H9 (cell line): ENCODE data around the gene MTLN. TPM values are rescaled to one million over a fixed set of nuclear protein-coding genes. Genes with fewer than 3 reads are reported as not detected.

Source experiments
- DNase-seq: peaks from one replicate; pipeline ENCODE4 v3.0.0-alpha.2; 2017
- H2AFZ ChIP-seq: one replicate; pipeline ENCODE4 v1.6.1; 2013; ENCODE audit warnings: mild to moderate bottlenecking, low read length, control low read depth, moderate library complexity
- H2AK5ac ChIP-seq: 2 replicates; pipeline ENCODE4 v1.6.1; 2013; ENCODE audit warnings: low read length, control low read depth, mixed read lengths; ENCODE audit not compliant: insufficient read length
- H2BK120ac ChIP-seq: one replicate; pipeline ENCODE4 v1.6.1; 2013; ENCODE audit warnings: low read depth, mild to moderate bottlenecking, low read length, control low read depth, inconsistent platforms; ENCODE audit not compliant: poor library complexity, severe bottlenecking
- H2BK12ac ChIP-seq: 2 replicates; pipeline ENCODE4 v1.6.1; 2013; ENCODE audit warnings: low read length, control low read depth, mixed read lengths, low read depth; ENCODE audit not compliant: insufficient read length
- H2BK15ac ChIP-seq: 2 replicates; pipeline ENCODE4 v1.6.1; 2013; ENCODE audit warnings: low read depth, low read length, control low read depth
- H2BK20ac ChIP-seq: one replicate; pipeline ENCODE4 v1.6.1; 2013; ENCODE audit warnings: low read depth, mild to moderate bottlenecking, low read length, control low read depth, inconsistent platforms; ENCODE audit not compliant: poor library complexity, severe bottlenecking
- H2BK5ac ChIP-seq: 2 replicates; pipeline ENCODE4 v1.6.1; 2013; ENCODE audit warnings: low read length, control low read depth, mixed read lengths; ENCODE audit not compliant: insufficient read length
- H3K14ac ChIP-seq: 2 replicates; pipeline ENCODE4 v1.6.1; 2013; ENCODE audit warnings: low read length, control low read depth; ENCODE audit not compliant: insufficient read depth
- H3K18ac ChIP-seq: 2 replicates; pipeline ENCODE4 v1.6.1; 2013; ENCODE audit warnings: low read depth, mild to moderate bottlenecking, mixed read lengths, low read length, control low read depth; ENCODE audit not compliant: insufficient read length
- H3K23ac ChIP-seq: 2 replicates; pipeline ENCODE4 v1.6.1; 2013; ENCODE audit warnings: low read length, control low read depth, mixed read lengths, low read depth; ENCODE audit not compliant: insufficient read length
- H3K23me2 ChIP-seq: 2 replicates; pipeline ENCODE4 v1.6.1; 2013; ENCODE audit warnings: low read depth, mild to moderate bottlenecking, mixed read lengths, low read length, control low read depth; ENCODE audit not compliant: insufficient read length, poor library complexity, severe bottlenecking
- H3K27ac ChIP-seq: 2 replicates; pipeline ENCODE4 v1.5.1; 2013; ENCODE audit warnings: low read length, control low read depth, mixed read lengths, low read depth; ENCODE audit not compliant: insufficient read length
- H3K27me3 ChIP-seq: 2 replicates; pipeline ENCODE4 v1.6.1; 2013; ENCODE audit warnings: low read length, control low read depth, inconsistent platforms; ENCODE audit not compliant: insufficient read depth
- H3K4ac ChIP-seq: 2 replicates; pipeline ENCODE4 v1.6.1; 2013; ENCODE audit warnings: low read depth, mild to moderate bottlenecking, control low read depth, inconsistent platforms, low read length, moderate library complexity
- H3K4me1 ChIP-seq: 2 replicates; pipeline ENCODE4 v1.6.1; 2013; ENCODE audit warnings: low read length, control low read depth, inconsistent platforms; ENCODE audit not compliant: insufficient read depth
- H3K4me2 ChIP-seq: 2 replicates; pipeline ENCODE4 v1.6.1; 2013; ENCODE audit warnings: low read length, control low read depth, mixed read lengths; ENCODE audit not compliant: insufficient read length, insufficient read depth
- H3K56ac ChIP-seq: 2 replicates; pipeline ENCODE4 v1.6.1; 2013; ENCODE audit warnings: low read depth, mild to moderate bottlenecking, mixed read lengths, low read length, control low read depth; ENCODE audit not compliant: insufficient read length
- H3K79me1 ChIP-seq: 2 replicates; pipeline ENCODE4 v1.6.1; 2013; ENCODE audit warnings: low read depth, mild to moderate bottlenecking, moderate library complexity, low read length, control low read depth, inconsistent platforms; ENCODE audit not compliant: insufficient read depth, poor library complexity, severe bottlenecking
- H3K79me2 ChIP-seq: 2 replicates; pipeline ENCODE4 v1.6.1; 2013; ENCODE audit warnings: low read length, control low read depth, inconsistent platforms; ENCODE audit not compliant: insufficient read depth
- H3K9ac ChIP-seq: 2 replicates; pipeline ENCODE4 v1.6.1; 2013; ENCODE audit warnings: low read length, control low read depth, mixed read lengths; ENCODE audit not compliant: insufficient read length; ENCODE audit errors: extremely low read depth
- H3K9me3 ChIP-seq: one replicate; pipeline ENCODE4 v1.6.1; 2013; ENCODE audit warnings: low read depth, low read length, inconsistent platforms; ENCODE audit not compliant: control insufficient read depth
- H3T11ph ChIP-seq: one replicate; pipeline ENCODE4 v1.6.1; 2013; ENCODE audit warnings: mild to moderate bottlenecking, low read length, control low read depth, inconsistent platforms
- H4K20me1 ChIP-seq: one replicate; pipeline ENCODE4 v1.6.1; 2013; ENCODE audit not compliant: control insufficient read depth, insufficient read length, insufficient read depth
- H4K5ac ChIP-seq: 2 replicates; pipeline ENCODE4 v1.6.1; 2013; ENCODE audit warnings: low read depth, mild to moderate bottlenecking, mixed read lengths, low read length, control low read depth; ENCODE audit not compliant: insufficient read length
- H4K8ac ChIP-seq: replicated peaks from 2 replicates; pipeline ENCODE4 v1.6.1; 2013; ENCODE audit warnings: low read length, control low read depth, mixed read lengths, low read depth; ENCODE audit not compliant: insufficient read length
- H4K91ac ChIP-seq: 2 replicates; pipeline ENCODE4 v1.6.1; 2013; ENCODE audit warnings: low read depth, mild to moderate bottlenecking, moderate library complexity, mixed read lengths, low read length, control low read depth; ENCODE audit not compliant: insufficient read length
- H3K27ac Mint-ChIP-seq, 3 experiments: 2 replicates in 2 of 3; 3 replicates in 1 of 3; pipeline ENCODE4 v1.8.0; 2020 to 2021; ENCODE audit warnings: mixed read lengths in 3 of 3, mild to moderate bottlenecking in 1 of 3, moderate library complexity in 1 of 3
- H3K27me3 Mint-ChIP-seq: 2 replicates; pipeline ENCODE4 v1.8.0; 2021; ENCODE audit warnings: low read depth, mild to moderate bottlenecking, moderate library complexity, mixed read lengths
- H3K36me3 Mint-ChIP-seq, 3 experiments: 2 replicates in 2 of 3; 3 replicates in 1 of 3; pipeline ENCODE4 v1.8.0; 2020 to 2021; ENCODE audit warnings: low read depth in 3 of 3, mixed read lengths in 3 of 3; ENCODE audit not compliant: insufficient read depth in 1 of 3
- H3K4me1 Mint-ChIP-seq, 2 experiments: 2 replicates each; pipeline ENCODE4 v1.8.0; 2020; ENCODE audit warnings: mixed read lengths in 2 of 2
- H3K4me3 Mint-ChIP-seq, 2 experiments: 2 replicates in 1 of 2; 3 replicates in 1 of 2; pipeline ENCODE4 v1.8.0; 2020 to 2021; ENCODE audit warnings: mild to moderate bottlenecking in 2 of 2, mixed read lengths in 2 of 2, moderate library complexity in 1 of 2
- H3K9me3 Mint-ChIP-seq, 2 experiments: 2 replicates in 1 of 2; 3 replicates in 1 of 2; pipeline ENCODE4 v1.8.0; 2020; ENCODE audit warnings: mild to moderate bottlenecking in 2 of 2, mixed read lengths in 2 of 2, moderate library complexity in 1 of 2
- CTCF ChIP-seq: fragments of 200-600 bp; sonication (generic); conservative IDR thresholded peaks from 3 replicates; pipeline ENCODE4 v1.8.0; 2021; ENCODE audit warnings: antibody characterized with exemption, mild to moderate bottlenecking
- WGBS: extraction: QIAGEN DNeasy Blood & Tissue Kit; methylation state at CpG from one replicate; pipeline ENCODE4 v1.1.7; 2013; ENCODE audit warnings: missing lambda C conversion rate, low lambda C conversion rate, mixed read lengths; ENCODE audit not compliant: insufficient read length; ENCODE audit errors: extremely low coverage; 5-methylcytosine and 5-hydroxymethylcytosine counted together
- total RNA-seq: library from RNA; stranded (reverse); gene quantifications from 2 replicates; pipeline ENCODE4 v1.2.1, GENCODE V29; 2021

Gene MTLN
- total RNA-seq, 1 experiment from 2014 or later: 16.3 TPM

- TF ChIP-seq CTCF: no peak
- no peak overlapping the region for H2AK5ac ChIP-seq
- no CpG with 5 or more reads among the region's 2 CpGs for WGBS
- H4K91ac ChIP-seq: no peak overlapping the region
- Mint-ChIP-seq H3K4me3 (no peak overlapping the region), H3K27ac (no peak overlapping the region), H3K4me1 (peaks cover 11 to 12% of the 10 kb centered on the region in 2 experiments), H3K36me3 (peaks cover 10 to 18% (median 11%) of the 10 kb centered on the region in 3 experiments), H3K27me3 (peaks cover 17% of the 10 kb centered on the region), H3K9me3 (peaks cover 27 to 37% of the 10 kb centered on the region in 2 experiments)
- H4K8ac ChIP-seq: no peak overlapping the region
- peaks cover 14% of the 10 kb centered on the region for H3K9me3 ChIP-seq
- H3K14ac ChIP-seq: no peak overlapping the region
- H3K56ac ChIP-seq: no peak overlapping the region
- H2BK5ac ChIP-seq: no peak overlapping the region
- no peak overlapping the region for H3K4ac ChIP-seq
- no peak overlapping the region for H3K18ac ChIP-seq
- no peaks in the 10 kb centered on the region for H3K23me2 ChIP-seq
- no peaks in the 10 kb centered on the region for H3K27me3 ChIP-seq
- no peak overlapping the region for H3K4me2 ChIP-seq
- H3K23ac ChIP-seq: no peak overlapping the region
- H4K5ac ChIP-seq: no peak overlapping the region
- DNase-seq: no peak
- no peaks in the 10 kb centered on the region for H3K79me2 ChIP-seq
- H3T11ph ChIP-seq: no peak overlapping the region
- H3K4me1 ChIP-seq: no peaks in the 10 kb centered on the region
- no peaks in the 10 kb centered on the region for H4K20me1 ChIP-seq
- no peak overlapping the region for H2BK120ac ChIP-seq
- no peak overlapping the region for H2BK20ac ChIP-seq
- H2BK12ac ChIP-seq: no peak overlapping the region
- H2BK15ac ChIP-seq: no peak overlapping the region
- H3K27ac ChIP-seq: no peak overlapping the region
- H3K79me1 ChIP-seq: no peaks in the 10 kb centered on the region
- no peak overlapping the region for H3K9ac ChIP-seq
- no peak overlapping the region for H2AFZ ChIP-seq
Measured at GRCh38 chr2:110220190-110220564, 7.8 kb upstream of the MTLN start.
